ENCODE measurements around the gene DCTPP1. TPM values are rescaled to one million over a fixed set of nuclear protein-coding genes. Genes with fewer than 3 reads are reported as not detected.

Gene DCTPP1
- total and polyA plus RNA-seq, 2 of the 4 experiments (the other 2 are of a cell fraction), result 24.9 to 45.5 TPM

- no peak overlapping the region for H2BK20ac ChIP-seq (ENCODE audit: low read depth, low read length)
- peak overlapping the region; percentile 95 for H3K23ac ChIP-seq (ENCODE audit: low read depth, low read length)
- H4K8ac ChIP-seq (ENCODE audit: low read depth in 2 of 2, low read length in 2 of 2), result peak overlapping the region; percentile 80 to 99
- peak overlapping the region; percentile 93 for H3K14ac ChIP-seq (replicated peaks; ENCODE audit: low read depth, low read length)
- peak overlapping the region; percentile 26; the same call in 1 of the 2 replicates for H3K56ac ChIP-seq (ENCODE audit: extremely low read depth, insufficient read depth, low read length)
- peak overlapping the region; percentile 81 for H2BK5ac ChIP-seq (ENCODE audit: low read depth, low read length, poor library complexity, severe bottlenecking)
- WGBS, 2 experiments (ENCODE audit: extremely low coverage in 2 of 2, insufficient read length in 1 of 2), result 95% methylated on average over 27 of the region's 29 CpGs; no CpG with 5 or more reads in 1 of the 2 experiments
- DNase-seq (no peak), ATAC-seq (ENCODE audit: low read depth) (no peak)
- H2BK120ac ChIP-seq (ENCODE audit: low read depth, low read length), result peak overlapping the region; percentile 28; the same call in 1 of the 2 replicates
- H3K27me3 ChIP-seq (ENCODE audit: control insufficient read depth, insufficient read depth, low read length), result no peaks in the 10 kb centered on the region
- intact Hi-C loops (cut with micrococcal nuclease), result no loop called here
- H3K9me1 ChIP-seq (ENCODE audit: insufficient read depth, low read length), result peaks cover 7% of the 10 kb centered on the region
- peaks cover 5% of the 10 kb centered on the region for H3K4me1 ChIP-seq (ENCODE audit: control insufficient read depth, insufficient read depth, low read length)
- peak overlapping the region; percentile 87 for H2AK9ac ChIP-seq (replicated peaks; ENCODE audit: low read depth, low read length, poor library complexity)
- peaks cover 9% of the 10 kb centered on the region for H3K36me3 ChIP-seq (ENCODE audit: control insufficient read depth, insufficient read depth, low read length)
- ChIA-PET CTCF (interaction anchor here (0.6 to 0.9 kb wide), 2 partner anchors 47 to 58 kb away, joined by 3 read pairs; no protein-coding TSS in a partner anchor), POLR2A (ENCODE audit: unreplicated experiment) (interaction anchor here (0.6 kb wide), 2 partner anchors 42 to 468 kb away, joined by 4 to 6 read pairs; no protein-coding TSS in a partner anchor)
- 0 out of 2 replicates have a peak, but pooled peaks cover 5% of the 10 kb centered on the region for H3K9me3 ChIP-seq (ENCODE audit: control insufficient read depth, insufficient read depth, low read length)
- H2AK5ac ChIP-seq (ENCODE audit: low read depth, low read length), result peak overlapping the region; percentile 98
- H4K20me1 ChIP-seq (ENCODE audit: insufficient read depth, low read length), result 0 out of 2 replicates have a peak, but pooled peaks cover 4% of the 10 kb centered on the region
- H3K4ac ChIP-seq (ENCODE audit: low read depth, low read length), result peak overlapping the region; percentile 88
- peak overlapping the region; percentile 80 for H3K9ac ChIP-seq (ENCODE audit: low read depth, low read length)
- peak overlapping the region; percentile 61 for H3K27ac ChIP-seq (ENCODE audit: insufficient read depth, low read length)
- H3K18ac ChIP-seq (ENCODE audit: low read depth, low read length), result peak overlapping the region; percentile 92
- H3K4me2 ChIP-seq (ENCODE audit: low read depth, low read length), result peak overlapping the region; percentile 100
- peak overlapping the region; percentile 97 for H4K5ac ChIP-seq (ENCODE audit: low read depth, low read length)
- no peak overlapping the region for H2BK15ac ChIP-seq (ENCODE audit: low read depth, low read length)
- H3K4me3 ChIP-seq (ENCODE audit: insufficient read depth, low read depth, low read length), result peak overlapping the region; percentile 65
- peak overlapping the region; percentile 85 for H4K91ac ChIP-seq (ENCODE audit: insufficient read depth, low read depth, low read length)
- H2AFZ ChIP-seq (replicated peaks; ENCODE audit: low read length, poor library complexity), result peak overlapping the region; percentile 87
- peaks cover 13 to 22% of the 10 kb centered on the region in 2 experiments for H3K79me1 ChIP-seq (ENCODE audit: low read depth in 1 of 2, low read length in 2 of 2)
- BruUV-seq (replicated peaks), result no TSS peak
- in situ Hi-C loops (cut with MboI; ENCODE audit: low sequenced_read_pairs), result loop anchor here (5.0 kb wide), 2 partner anchors 153 to 188 kb away; no protein-coding TSS in a partner anchor
- dilution Hi-C loops (cut with HindIII; ENCODE audit: low sequenced_read_pairs, unreplicated experiment), result no loop called here
- TF ChIP-seq NFE2L2 (IDR thresholded peaks at IDR 0.05; ENCODE audit: low read depth, low read length), result no peak
- TF ChIP-seq FOS (IDR thresholded peaks at IDR 0.05; ENCODE audit: low read depth, low read length), result no peak
- TF ChIP-seq RCOR1 (IDR thresholded peaks at IDR 0.05; ENCODE audit: insufficient replicate concordance, low read length), result no peak
- TF ChIP-seq MAFK (IDR thresholded peaks at IDR 0.05; ENCODE audit: low read depth, low read length), result no peak
- TF ChIP-seq MAZ (IDR thresholded peaks at IDR 0.05; ENCODE audit: borderline replicate concordance, low read depth, low read length), result no peak
- no peak for TF ChIP-seq SMC3 (IDR thresholded peaks at IDR 0.05; ENCODE audit: low read depth, low read length)
- no peak for TF ChIP-seq RAD21 (IDR thresholded peaks at IDR 0.05; ENCODE audit: low read length)
- no peak for TF ChIP-seq USF2 (IDR thresholded peaks at IDR 0.05; ENCODE audit: low read depth, low read length)
- no peak for TF ChIP-seq BHLHE40 (IDR thresholded peaks at IDR 0.05; ENCODE audit: low read depth, low read length)
- TF ChIP-seq CHD1 (IDR thresholded peaks at IDR 0.05; ENCODE audit: low read depth, low read length), result no peak
- TF ChIP-seq RFX5 (IDR thresholded peaks at IDR 0.05; ENCODE audit: low read depth, low read length), result no peak
- no peak for TF ChIP-seq MXI1 (IDR thresholded peaks at IDR 0.05; ENCODE audit: borderline replicate concordance, low read depth, low read length)
- no peak for TF ChIP-seq CTCF (conservative IDR thresholded peaks at IDR 0.05; ENCODE audit: low read depth, low read length)
- TF ChIP-seq POLR2A (IDR thresholded peaks at IDR 0.05; ENCODE audit: low read depth, low read length), result no peak
- TF ChIP-seq CEBPB (IDR thresholded peaks at IDR 0.05; ENCODE audit: low read depth, low read length), result no peak
Measured at GRCh38 chr16:30444231-30445148, 14.7 kb upstream of the DCTPP1 start.
